Esophagus muscularis mucosa (tissue), 4 donors: ENCODE measurements around the gene ZNF821. TPM values are rescaled to one million over a fixed set of nuclear protein-coding genes. Genes with fewer than 3 reads are reported as not detected.
"Not testable (repeated sequence)": the region's sequence is repeated elsewhere in the genome, so short reads cannot be mapped to it uniquely, and the experiment has no call there.

Experiments used
- DNase-seq: peaks from one replicate; pipeline ENCODE4 v3.0.0-alpha.2; 2017; ENCODE audit errors: extremely low spot score
- H3K27ac ChIP-seq, 4 donors: fragments of 200-600 bp; sonication (generic); replicated peaks in 1 of 4; 1 replicate in 3 of 4; 2 replicates in 1 of 4; pipeline ENCODE4 v1.5.1; 2016 to 2019; ENCODE audit warnings: mild to moderate bottlenecking in 1 of 4
- H3K27me3 ChIP-seq, 4 donors: fragments of 200-600 bp; sonication (generic); one replicate each; pipeline versions ENCODE4 v1.5.1 to v1.6.0; 2016 to 2019
- H3K36me3 ChIP-seq, 4 donors: fragments of 200-600 bp; sonication (generic); one replicate each; pipeline ENCODE4 v1.5.1; 2016 to 2019
- H3K4me1 ChIP-seq, 4 donors: fragments of 200-600 bp; sonication (generic); one replicate each; pipeline ENCODE4 v1.5.1; 2016 to 2019
- H3K4me3 ChIP-seq, 4 donors: fragments of 200-600 bp; sonication (generic); 1 replicate in 2 of 4; 2 replicates in 2 of 4; pipeline ENCODE4 v1.5.1; 2016 to 2019; ENCODE audit warnings: mild to moderate bottlenecking in 4 of 4, moderate library complexity in 1 of 4
- H3K9me3 ChIP-seq, 4 donors: fragments of 200-600 bp; sonication (generic); 1 replicate in 3 of 4; 2 replicates in 1 of 4; pipeline ENCODE4 v1.5.1; 2016 to 2019
- EP300 ChIP-seq: sonication (generic); formaldehyde crosslinking; IDR thresholded peaks from one replicate; pipeline ENCODE4 v1.6.1; 2017; ENCODE audit warnings: antibody characterized with exemption
- POLR2A ChIP-seq: fragments of 450-650 bp; IDR thresholded peaks from one replicate; pipeline ENCODE4 v1.6.1; 2017; ENCODE audit warnings: antibody characterized with exemption, moderate library complexity, mild to moderate bottlenecking, low read depth
- POLR2AphosphoS5 ChIP-seq, 2 donors: sonication (generic); formaldehyde crosslinking; IDR thresholded peaks; one replicate each; pipeline ENCODE4 v1.6.1; 2017; ENCODE audit warnings: antibody characterized with exemption in 2 of 2
- WGBS: methylation state at CpG from one replicate; pipeline ENCODE4 v1.1.5; 2018; 5-methylcytosine and 5-hydroxymethylcytosine counted together
- intact Hi-C: fragments of 100-400 bp; cut with DNase I; formaldehyde crosslinking; loops from one replicate; pipeline ENCODE4 v1.15.1; 2023
- total RNA-seq, 4 donors: library from RNA; depleted of rRNA; stranded (reverse); fragments of >200 nt; gene quantifications; one replicate each; pipeline versions ENCODE4 v1.1.0 to v1.2.1, GENCODE V29; 2016
- TF ChIP-seq, protein P1 (sequence below), 3 experiments: fragments of 200-600 bp in 2 of 3; fragments of 450-650 bp in 1 of 3; sonication (generic) in 2 of 3; IDR thresholded peaks; one replicate each; pipeline ENCODE4 v1.5.1; 2017 to 2019; ENCODE audit warnings: antibody characterized with exemption in 3 of 3, mild to moderate bottlenecking in 2 of 3, moderate library complexity in 1 of 3

The ZNF821 gene
- total RNA-seq, 4 donors from 2014 or later = 2.1 to 6.5 (median 5.9) TPM

DNA sequence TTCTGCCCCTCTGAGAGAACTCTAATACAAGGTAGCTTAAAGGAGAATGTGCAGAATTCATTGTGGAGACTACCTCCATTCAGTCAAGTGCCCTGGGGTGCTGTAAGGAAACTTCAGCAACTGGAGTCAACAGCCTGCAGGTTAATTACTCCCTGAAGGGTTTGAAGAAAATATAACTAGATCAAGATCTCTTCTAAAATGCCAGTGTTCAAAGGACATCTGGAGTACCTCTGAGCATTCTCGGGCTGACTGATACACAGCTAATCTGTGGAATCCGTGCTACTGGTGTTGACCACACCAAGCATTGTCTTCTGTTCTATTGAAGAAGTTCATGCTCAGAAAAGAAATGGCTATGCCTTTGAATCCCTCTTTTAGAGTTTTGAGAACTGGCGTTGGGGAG lies 49.7 kb downstream of the ZNF821 start:
- no peak overlapping the region for H3K4me3 ChIP-seq
- no peaks in the 10 kb centered on the region for H3K36me3 ChIP-seq
- H3K4me1 ChIP-seq = no peaks in the 10 kb centered on the region
- DNase-seq = no peak
- intact Hi-C loops = no loop called here
- no peaks in the 10 kb centered on the region for H3K27me3 ChIP-seq
- no peaks in the 10 kb centered on the region for H3K9me3 ChIP-seq
- 92% methylated on average over 3 of the region's 3 CpGs for WGBS
- H3K27ac ChIP-seq = no peak overlapping the region
- TF ChIP-seq POLR2A (no peak), POLR2AphosphoS5 (IDR thresholded peaks at IDR 0.05) (no peak), EP300 (no peak)
- TF ChIP-seq, protein P1, sequence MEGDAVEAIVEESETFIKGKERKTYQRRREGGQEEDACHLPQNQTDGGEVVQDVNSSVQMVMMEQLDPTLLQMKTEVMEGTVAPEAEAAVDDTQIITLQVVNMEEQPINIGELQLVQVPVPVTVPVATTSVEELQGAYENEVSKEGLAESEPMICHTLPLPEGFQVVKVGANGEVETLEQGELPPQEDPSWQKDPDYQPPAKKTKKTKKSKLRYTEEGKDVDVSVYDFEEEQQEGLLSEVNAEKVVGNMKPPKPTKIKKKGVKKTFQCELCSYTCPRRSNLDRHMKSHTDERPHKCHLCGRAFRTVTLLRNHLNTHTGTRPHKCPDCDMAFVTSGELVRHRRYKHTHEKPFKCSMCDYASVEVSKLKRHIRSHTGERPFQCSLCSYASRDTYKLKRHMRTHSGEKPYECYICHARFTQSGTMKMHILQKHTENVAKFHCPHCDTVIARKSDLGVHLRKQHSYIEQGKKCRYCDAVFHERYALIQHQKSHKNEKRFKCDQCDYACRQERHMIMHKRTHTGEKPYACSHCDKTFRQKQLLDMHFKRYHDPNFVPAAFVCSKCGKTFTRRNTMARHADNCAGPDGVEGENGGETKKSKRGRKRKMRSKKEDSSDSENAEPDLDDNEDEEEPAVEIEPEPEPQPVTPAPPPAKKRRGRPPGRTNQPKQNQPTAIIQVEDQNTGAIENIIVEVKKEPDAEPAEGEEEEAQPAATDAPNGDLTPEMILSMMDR (IDR thresholded peaks at IDR 0.05) = no peak

DNA sequence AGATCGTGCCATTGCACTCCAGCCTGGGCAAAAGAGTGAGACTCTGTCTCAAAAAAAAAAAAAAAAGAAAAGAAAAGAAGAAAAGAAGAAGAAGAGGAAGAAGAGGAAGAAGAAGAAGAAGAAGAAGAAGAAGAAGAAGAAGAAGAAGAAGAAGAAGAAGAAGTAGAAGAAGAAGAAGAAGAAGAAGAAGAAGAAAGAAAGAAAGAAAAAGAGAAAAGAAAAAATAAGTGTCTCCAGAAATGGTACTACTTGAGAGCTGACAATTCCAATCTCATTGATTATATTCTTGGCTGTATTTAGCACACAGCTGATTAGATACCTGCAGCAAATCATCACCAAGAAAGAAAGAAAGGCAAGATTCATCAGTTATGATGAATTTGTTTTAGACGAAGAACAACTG lies 51.9 kb downstream of the ZNF821 start:
- intact Hi-C loops = not testable (repeated sequence)

DNA sequence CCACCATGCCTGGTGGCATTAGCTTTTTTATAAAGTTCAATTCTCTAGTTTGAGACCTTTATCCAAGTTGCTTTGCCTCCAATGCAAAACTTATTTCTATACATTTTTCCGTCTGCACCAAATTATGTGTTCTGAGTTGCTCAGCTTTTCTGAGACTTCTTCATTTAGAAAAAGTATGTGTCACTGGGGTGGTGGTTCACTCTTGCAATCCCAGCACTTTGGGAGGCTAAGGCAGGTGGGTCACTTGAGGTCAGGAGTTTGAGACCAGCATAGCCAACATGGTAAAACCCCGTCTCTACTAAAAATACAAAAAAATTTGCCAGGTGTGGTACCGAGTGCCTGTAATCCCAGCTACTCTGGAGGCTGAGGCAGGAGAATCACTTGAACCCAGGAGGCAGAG lies 52.3 kb downstream of the ZNF821 start:
- H3K27me3 ChIP-seq, intact Hi-C loops, H3K4me1 ChIP-seq, H3K27ac ChIP-seq, DNase-seq, H3K36me3 ChIP-seq, H3K4me3 ChIP-seq, H3K9me3 ChIP-seq: not testable (repeated sequence)
- WGBS = 87% methylated on average over 3 of the region's 3 CpGs

More for the DNA sequence above, 51.9 kb downstream of the ZNF821 start:
- H3K27ac ChIP-seq, H3K9me3 ChIP-seq, DNase-seq, H3K4me1 ChIP-seq, H3K36me3 ChIP-seq, H3K4me3 ChIP-seq, H3K27me3 ChIP-seq: not testable (repeated sequence)
- 92% methylated on average over 2 of the region's 2 CpGs for WGBS

DNA sequence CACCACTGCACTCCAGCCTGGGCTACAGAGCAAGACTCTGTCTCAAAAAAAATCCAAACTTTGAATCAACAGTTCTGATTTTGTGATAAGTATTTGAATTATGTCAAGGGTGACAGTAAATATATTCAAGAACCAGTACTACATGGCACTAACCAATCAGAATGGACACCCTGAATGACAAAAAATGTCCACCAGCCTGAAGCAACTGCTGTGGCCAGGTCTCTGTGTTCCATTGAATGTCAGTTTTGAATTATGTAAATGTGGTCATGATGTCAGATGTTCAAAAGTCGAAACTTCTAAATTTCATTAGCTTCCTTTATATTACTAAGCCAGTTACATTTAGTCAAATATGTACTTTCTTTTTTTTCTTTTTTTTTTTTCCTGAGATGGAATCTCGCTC lies 53.6 kb downstream of the ZNF821 start:
- intact Hi-C loops = no loop called here
- Histone ChIP-seq H3K36me3 (peaks cover 0 to 5% (median 0%) of the 10 kb centered on the region in 4 donors), H3K27me3 (no peaks in the 10 kb centered on the region), H3K27ac (no peak overlapping the region), H3K9me3 (no peaks in the 10 kb centered on the region), H3K4me3 (no peak overlapping the region), H3K4me1 (no peaks in the 10 kb centered on the region)
- TF ChIP-seq, protein P1 (IDR thresholded peaks at IDR 0.05) = no peak
- TF ChIP-seq POLR2A (no peak), POLR2AphosphoS5 (IDR thresholded peaks at IDR 0.05) (no peak), EP300 (no peak)
- WGBS = 86% methylated on average over 2 of the region's 2 CpGs
- DNase-seq = no peak

DNA sequence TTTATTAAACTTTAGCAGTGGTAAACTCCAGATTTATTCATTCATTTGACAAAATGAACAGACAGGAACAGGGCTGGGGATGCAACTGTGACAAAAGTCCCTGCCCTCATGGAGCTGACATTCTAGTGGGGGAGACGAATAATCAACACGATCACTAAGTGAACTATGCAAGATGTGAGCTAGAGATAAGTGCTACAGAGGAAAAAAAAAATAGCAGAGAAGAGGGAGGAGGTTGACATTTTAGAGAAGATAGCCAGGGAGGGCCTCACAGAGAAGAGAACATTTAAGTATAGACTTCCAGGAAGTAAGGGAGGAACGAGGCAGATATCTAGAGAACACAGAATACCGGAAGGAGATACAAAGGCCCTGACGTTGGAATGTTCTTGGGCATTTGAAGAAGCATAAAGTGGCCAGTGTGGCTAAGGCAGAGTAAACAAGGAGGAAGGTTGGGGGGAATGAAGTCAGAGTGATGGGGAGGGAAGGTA lies 57.4 kb downstream of the ZNF821 start:
- DNase-seq = no peak
- no peak overlapping the region for H3K27ac ChIP-seq
- H3K4me1 ChIP-seq = no peaks in the 10 kb centered on the region
- H3K27me3 ChIP-seq = no peaks in the 10 kb centered on the region
- H3K4me3 ChIP-seq = no peak overlapping the region
- TF ChIP-seq EP300 (no peak), POLR2A (no peak)
- peaks cover 0 to 13% (median 4%) of the 10 kb centered on the region in 4 donors for H3K36me3 ChIP-seq
- WGBS = 85% methylated on average over 5 of the region's 5 CpGs
- intact Hi-C loops = no loop called here
- no peaks in the 10 kb centered on the region for H3K9me3 ChIP-seq

DNA sequence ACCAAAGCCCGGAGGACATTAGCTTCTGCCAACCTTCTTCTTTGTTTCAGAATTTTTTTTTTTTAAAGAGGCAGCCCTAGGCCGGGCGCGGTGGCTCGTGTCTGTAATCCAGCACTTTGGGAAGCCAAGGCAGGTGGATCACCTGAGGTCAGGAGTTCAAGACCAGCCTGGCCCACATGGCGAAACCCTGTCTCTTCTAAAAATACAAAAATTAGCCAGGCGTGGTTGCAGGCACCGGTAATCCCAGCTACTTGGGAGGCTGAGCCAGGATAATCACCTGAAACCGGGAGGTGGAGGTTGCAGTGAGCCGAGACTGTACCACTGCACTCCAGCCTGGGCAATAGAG lies 66.9 kb downstream of the ZNF821 start:
- intact Hi-C loops, H3K27me3 ChIP-seq, DNase-seq, H3K36me3 ChIP-seq, H3K9me3 ChIP-seq: not testable (repeated sequence)
- WGBS = 67% methylated on average over 10 of the region's 10 CpGs
- Histone ChIP-seq H3K4me1 (peaks cover 8 to 46% (median 34%) of the 10 kb centered on the region in 4 donors), H3K4me3 (peak overlapping the region in 3 of 4 donors; percentile 5 to 14 (median 7)), H3K27ac (peak overlapping the region; percentile 87 to 90 (median 88))

DNA sequence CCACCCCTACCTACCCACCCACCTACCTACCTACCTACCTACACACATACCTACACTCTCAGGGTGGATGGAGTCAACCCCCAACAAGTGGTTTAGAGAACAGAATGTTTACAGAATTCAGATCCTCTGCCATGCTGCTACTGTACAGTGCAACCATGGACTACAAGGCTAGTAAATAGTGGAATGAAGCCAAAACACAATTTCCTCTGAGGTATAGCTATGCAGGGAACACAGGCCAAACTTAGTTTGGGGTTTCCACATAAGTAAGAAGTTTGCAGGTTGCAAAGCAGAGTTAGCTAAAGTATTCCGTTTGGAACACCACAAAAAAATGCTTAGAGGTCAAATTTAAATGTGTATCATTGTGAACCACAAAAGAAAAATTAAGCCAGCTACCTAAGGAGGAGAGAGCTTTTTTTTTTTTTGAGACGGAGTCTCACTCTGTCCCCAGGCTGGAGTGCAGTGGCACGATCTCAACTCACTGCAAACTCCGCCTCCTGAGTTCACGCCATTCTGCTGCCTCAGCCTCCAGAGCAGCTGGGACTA lies 72.7 kb downstream of the ZNF821 start:
- DNase-seq = no peak
- Histone ChIP-seq H3K4me1 (peaks cover 20 to 44% (median 37%) of the 10 kb centered on the region in 4 donors), H3K4me3 (no peak overlapping the region), H3K27ac (no peak overlapping the region), H3K36me3 (peaks cover 0 to 5% (median 2%) of the 10 kb centered on the region in 4 donors), H3K27me3 (no peaks in the 10 kb centered on the region), H3K9me3 (no peaks in the 10 kb centered on the region)
- TF ChIP-seq, protein P1 (IDR thresholded peaks at IDR 0.05) = no peak
- no peak for TF ChIP-seq POLR2A
- TF ChIP-seq EP300 = no peak
- no peak for TF ChIP-seq POLR2AphosphoS5 (IDR thresholded peaks at IDR 0.05)
- intact Hi-C loops = no loop called here
- 73% methylated on average over 5 of the region's 5 CpGs for WGBS

DNA sequence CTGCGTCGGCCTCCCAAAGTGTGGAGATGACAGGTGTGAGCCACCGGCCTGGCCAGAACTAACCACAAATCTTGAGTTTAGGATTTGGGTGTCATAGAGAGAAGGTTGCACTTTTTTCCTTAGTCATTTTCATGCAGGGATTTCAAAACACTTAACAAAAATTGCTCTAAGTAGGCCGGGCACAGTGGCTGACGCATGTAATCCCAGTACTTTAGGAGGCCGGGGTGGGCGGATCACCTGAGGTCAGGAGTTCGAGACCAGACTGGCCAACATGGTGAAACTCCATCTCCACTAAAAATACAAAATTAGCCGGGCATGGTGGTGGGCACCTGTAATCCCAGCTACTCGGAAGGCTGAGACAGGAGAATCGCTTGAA lies 73.8 kb downstream of the ZNF821 start:
- H3K27me3 ChIP-seq, intact Hi-C loops, H3K4me3 ChIP-seq, DNase-seq, H3K9me3 ChIP-seq: not testable (repeated sequence)
- WGBS = 92% methylated on average over 11 of the region's 11 CpGs
- H3K27ac ChIP-seq = peak overlapping the region; percentile 98 to 100 (median 98)
- H3K4me1 ChIP-seq = peaks cover 31 to 44% (median 39%) of the 10 kb centered on the region in 4 donors
- peaks cover 0 to 11% (median 3%) of the 10 kb centered on the region in 4 donors for H3K36me3 ChIP-seq
